NCI-H1092 (cell line): Measurements from ENCODE around the gene RASAL1.
A peak's percentile ranks its signal among the peaks of the same experiment; 100 is the strongest.

Experiments
- DNase-seq: peaks from one replicate; lab custom pipeline; 2025; lab: John Stamatoyannopoulos, UW

Gene RASAL1

DNA sequence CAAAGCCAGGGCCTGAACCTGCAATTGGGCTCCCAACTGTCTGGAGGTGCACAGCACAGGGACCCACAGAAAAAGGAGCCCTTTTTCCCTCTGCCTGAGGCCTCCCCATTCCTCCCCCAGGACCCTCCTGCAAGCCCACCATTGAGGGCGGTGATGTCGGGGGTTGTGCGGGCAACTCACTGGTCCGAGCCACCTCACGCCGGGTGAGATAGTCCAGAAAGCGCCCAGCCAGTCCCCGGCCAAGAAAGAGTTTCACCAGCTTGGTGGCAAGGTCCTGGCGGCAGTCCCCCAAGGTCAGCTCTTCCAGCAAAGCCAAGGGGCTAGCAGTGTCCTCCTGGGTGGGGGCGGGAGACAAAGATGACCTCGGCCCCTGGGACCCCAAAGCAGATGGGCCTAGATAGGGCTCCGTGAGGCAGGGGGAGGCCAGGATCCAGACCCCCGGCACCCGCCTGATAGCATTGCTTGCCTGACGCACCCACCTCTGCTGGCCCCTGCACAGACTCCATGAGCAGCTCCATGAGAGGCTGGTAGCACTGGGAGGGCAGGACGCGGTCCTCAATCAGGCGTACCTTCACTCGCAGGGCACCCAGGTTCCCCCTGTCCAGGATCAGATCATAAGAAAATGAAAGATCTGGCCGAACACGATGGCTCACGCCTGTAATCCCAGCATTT, 20.0 kb downstream of the RASAL1 start:
- DNase-seq: no peak

DNA sequence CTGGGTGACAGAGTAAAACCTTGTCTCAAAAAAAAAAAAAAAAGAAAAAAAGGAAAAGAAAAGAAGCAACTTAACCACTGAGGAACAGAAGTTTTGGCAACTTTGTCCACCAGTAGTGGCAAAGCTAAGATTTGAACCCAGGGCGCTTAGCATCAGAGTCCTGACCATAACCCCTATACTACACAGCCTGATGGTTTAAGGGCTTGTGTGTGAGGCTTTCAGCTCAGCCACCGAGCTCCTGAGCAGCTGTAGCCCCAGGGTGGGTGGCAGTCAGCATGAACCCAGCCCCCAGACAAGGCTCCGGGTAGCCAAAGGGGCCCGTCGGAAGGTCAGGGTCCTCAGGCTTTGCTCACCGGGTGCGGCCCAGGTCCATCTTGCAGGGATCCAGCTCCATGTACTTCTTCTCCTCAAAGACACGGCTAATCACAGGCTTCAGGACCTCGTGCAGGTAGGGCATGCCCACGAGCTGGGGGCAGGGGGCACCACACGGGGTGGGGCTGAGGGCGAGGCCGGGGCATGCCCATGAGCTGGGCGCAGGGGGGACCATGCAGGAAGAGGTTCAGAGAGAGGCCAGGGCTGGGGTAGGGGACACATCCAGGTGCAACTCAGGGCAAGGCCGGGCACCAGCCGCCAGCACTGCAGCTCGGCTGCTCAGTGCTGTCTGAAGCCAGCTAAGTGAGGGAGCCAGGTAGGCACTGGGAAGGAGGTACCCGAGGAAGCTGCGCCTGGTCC, 20.9 kb downstream of the RASAL1 start:
- DNase-seq: no peak

DNA sequence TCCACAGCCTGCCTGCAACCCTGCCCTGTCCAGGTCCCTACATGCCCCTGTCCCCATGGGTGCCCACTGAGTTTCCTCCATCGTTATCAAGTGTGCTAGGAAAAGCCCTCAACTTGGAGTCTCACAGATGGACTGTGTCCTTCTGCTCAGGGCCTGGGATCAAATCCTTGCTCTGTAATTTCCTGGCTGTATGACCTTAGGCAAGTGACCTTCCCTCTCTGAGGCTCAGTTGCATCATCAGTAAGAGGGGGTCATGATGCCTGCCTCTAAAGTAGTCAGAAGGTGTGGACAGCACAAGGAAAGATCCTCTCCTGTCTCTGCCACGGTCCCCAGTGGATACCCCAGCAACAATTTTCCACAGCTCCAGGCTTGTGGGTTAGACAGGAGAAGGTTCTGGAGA, 22.2 kb downstream of the RASAL1 start:
- no peak for DNase-seq

DNA sequence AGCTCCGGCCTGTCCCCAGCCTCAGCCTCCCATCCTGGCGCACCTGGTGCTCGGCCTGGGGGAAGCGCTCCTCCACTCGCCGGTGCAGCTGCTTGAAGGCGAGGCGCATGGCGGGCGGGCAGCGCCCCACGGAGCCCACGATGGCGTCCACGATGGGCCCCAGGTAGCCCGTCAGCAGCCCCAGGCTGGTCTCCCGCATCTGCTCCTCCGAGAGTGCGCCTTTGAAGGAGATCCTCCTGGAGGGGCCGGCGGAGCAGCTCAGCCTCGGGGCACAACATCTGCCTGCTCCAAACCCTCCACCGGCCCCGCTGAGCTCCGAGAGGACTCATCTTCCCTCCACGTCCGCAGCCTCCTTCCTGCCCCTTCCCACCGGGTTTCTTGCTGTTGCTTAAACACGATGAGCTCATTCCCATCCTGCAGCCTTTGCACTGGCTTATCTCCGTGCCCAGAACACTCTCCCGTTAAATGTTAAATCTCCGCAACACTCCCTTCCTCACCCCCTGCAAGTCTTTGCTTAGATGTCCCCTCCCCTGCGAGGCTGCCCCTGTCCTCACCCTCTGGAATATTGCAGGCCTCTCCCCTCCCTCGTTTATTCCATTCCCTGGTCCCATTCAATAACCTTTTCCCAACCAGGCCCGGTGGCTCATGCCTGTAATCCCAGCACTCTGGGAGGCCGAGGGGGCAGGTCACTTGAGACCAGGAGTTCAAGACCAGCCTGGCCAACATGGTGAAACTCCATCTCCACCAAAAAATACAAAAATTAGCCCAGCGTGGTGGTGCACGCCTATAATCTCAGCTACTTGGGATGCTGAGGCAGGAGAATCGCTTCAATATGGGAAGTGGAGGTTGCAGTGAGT, 23.3 kb downstream of the RASAL1 start:
- DNase-seq: no peak

DNA sequence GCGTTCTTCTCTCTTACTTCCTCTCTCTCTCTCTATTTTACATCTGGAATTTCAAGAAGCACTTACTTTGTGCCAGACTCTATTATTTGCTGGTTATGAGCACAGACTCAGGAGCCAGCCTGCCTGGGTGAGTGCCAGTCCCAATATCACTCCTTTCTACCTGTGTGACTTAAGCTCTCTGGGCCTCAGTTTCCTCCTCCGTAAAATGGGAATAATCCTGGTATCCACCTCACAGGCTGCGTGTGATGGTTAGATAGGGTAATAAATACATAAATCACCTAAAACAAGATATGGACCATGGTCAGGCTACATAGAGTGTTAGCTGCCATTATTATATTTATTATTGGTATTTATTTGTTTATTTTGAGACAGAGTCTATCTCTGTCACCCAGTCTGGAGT, 24.3 kb downstream of the RASAL1 start:
- no peak for DNase-seq

DNA sequence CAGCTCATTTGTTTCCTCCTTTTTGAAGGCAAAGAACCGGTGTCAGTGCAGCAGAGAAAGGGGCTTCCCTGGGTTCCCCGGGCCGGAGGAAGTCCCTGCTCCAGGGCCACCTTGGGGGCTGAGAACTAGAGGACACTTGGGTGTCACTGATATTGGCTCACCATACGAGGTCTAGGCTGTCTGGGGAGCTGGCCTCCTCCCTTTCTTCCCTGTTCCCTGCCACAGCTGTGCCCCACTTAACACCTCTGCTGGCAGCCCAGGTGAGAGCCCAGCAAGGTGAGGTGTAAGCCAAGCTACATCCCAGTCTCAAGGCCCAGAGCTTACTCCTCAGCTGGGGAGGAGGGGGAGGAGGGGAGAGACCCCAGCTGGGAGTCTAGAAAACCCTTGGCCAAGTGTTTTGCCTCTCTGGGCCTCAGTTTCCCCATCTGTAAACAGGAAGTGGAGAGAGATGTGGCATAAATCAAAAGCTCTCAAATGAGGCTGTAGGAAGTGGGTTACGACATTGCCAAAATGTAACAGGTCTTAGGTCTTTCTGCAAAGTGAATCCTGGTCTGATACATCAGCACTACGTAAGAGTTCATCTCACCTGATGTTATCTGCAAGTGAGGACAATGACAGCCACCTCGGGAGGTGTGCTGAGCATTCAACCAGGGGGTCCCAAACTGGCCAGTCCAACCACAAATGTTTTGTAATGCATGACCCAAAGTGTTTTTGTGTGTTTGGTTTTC, 25.5 kb downstream of the RASAL1 start:
- no peak for DNase-seq

DNA sequence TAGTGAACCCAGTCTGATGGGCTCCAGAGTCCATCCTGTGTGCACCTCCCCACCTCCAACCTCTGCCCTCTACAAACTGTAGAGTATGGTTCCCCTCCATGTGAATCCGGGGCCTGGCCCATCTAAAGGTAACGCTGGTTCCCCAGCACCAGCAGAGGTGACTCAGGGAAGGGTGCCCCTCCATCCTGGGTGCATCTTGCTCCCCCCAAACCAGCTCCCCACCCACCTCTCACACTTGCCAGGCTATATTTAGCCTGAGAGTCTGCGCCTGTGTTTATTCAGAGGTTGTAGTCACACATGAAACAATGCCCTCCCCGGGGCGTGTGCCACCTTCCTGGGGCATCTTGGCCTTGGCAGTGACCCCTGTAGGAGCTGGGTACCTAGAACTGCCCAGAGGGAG, 26.2 kb downstream of the RASAL1 start:
- DNase-seq: no peak

DNA sequence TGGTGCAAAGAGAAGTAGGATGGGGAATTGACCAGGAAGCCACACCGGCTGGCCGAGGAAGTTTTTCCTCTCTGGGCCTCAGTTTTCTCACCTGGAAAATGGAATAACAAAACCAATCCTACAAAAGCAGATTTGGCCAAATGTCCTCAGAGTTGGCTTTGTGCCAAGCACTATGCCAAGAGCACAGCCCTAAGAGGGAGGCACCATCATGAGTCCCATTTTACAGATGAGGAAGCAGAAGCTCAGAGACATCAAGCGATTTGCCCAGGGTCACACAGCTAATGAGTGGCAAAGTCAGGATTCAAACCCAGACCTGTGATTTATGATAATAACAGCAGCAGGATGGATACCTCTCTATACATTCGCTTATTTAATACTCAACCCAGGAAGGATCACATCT, 27.3 kb downstream of the RASAL1 start:
- no peak for DNase-seq

DNA sequence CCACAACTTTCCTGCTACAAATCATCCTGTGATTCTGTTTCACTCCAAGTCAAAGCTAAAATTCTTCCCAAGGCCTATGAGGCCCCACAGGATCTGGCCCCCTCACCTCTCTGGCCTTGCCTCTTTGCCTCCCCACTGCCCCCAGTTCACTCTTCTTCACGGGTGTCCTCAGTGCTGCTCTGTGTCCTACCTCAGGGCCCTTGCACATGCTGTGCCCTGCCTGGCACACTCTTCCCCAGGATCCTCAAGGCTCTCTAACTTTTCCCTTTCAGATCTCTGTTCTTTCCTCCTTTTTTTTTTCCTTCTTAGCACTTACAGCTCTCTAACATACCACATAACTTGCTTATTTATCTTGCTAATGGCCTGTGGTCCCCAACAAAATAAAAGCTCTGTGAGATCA, 29.2 kb downstream of the RASAL1 start:
- DNase-seq: no peak

DNA sequence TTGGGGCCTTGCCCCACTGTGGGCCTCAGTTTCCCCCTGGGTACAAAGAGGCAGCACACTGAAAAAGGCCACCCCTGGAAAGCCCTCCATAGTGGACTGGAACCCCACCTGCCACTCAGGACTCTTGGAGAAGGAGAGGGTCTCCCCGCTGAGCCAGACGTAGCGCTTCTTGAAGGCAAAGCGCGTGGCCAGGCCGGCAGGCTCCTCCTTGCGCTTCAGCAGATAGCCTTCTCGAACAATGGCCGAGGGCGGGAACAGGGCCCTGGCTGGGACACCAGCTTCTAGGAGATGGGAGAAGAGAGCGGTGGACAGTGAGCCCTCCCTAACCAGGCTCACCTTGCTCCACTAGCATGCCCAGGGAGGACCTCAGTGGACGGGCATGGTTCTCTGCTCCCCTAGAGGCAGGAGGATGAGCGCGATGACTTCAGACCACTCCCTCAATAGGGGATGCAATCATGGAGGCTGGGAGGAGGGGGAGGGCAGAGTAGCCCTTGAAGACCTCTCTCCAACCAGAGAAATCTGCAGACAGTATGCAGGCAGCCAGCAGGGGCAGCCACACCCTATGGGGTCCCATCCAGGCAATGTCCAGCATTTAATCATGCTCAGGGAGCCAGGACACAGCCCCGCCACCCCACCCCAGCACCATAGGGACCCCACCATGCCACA, 29.8 kb downstream of the RASAL1 start:
- no peak for DNase-seq

DNA sequence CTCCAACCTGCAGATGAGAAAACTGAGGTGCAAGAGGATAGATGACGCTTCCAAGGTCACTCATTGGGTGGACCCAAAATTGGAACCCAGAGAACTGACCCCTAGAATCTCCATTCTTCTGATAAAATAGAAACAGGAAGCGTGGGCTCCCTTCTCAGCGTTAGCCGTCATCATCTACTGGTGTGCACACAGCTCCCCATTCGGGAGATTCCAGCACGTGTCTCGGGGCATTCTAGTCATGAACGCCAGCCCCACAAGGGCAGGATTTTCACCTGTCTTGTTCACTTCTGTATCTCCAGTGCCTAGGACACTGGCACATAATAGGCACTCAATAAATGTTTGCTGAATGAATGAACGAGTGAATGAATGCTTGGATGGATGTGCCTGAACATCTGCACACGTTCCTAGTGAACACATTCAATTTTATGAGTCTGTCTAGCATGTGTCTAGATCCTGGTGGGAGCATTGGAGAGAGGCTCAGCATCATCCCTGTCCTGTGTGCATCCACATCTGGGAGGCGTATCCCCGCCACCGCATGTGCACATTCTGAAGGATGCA, 30.5 kb downstream of the RASAL1 start:
- DNase-seq: no peak

DNA sequence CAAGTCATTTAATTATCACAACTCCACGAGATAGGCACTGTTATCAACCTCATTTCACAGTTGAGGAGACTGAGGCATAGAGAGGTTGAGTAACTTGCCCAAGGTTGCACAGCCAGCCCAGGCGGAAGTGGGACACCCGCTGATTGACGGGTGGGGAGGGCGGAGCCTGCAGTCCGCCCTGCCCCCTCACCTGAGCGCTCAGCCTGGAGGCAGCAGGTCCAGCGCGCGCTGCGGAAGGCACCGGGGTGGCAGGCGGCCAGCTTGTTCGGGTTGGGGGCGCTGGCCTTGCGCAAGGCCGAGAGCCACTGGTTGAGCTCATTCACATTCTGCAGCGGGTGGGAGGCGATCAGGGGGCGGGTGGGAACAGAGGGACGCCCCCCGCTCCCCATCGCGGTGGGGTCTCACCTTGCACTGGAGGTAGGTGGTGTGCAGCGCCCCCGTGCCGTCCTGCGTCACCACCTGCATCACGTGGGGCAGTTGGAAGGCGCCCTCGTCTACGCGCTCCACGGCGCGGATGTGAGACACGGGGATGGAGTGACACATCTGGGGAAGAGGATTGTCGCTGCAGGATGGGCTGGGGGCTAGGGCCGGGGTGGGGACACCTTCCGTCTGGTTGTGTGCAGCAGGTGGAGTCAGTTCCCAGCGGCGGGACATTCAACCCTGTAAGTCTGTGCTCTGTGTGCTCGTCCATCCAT, 31.7 kb downstream of the RASAL1 start:
- peak; percentile 46 for DNase-seq

DNA sequence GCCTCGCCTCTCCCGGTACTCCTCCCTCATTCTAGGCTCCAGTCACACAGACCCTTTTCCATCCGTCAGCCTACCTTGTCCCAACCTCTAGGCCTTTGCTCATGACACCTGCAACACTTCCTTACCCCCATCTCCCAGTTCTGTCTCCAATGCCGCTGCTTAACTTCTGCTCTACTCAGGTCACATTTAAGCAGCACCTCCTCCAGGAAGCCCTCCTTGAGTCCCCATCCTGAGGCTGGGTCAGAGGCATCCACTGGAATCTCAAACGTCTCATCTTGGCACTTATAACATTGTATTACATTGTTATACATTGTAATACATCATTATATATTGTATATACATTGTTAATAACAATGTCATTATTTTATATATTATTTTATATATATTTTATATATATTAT, 32.8 kb downstream of the RASAL1 start:
- no peak for DNase-seq

DNA sequence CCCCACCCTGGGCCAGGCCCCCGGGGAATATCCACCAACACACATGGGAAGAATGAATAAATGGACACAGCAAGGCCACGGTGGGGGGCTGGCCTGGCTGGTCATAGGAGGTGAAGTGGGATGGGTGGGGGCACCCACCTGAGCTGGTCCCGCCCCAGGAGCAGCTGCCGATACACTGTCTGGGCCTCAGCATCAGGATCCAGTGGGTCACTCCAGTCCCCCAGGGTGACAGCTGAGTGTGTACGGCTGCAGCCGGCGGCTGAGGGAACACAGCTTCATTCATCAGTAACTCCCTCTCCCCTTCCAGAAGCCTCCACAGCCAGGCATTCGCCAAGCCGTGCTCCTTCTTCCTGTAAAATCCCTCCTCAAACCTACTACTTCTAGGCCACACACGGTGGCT, 33.8 kb downstream of the RASAL1 start:
- DNase-seq: no peak

DNA sequence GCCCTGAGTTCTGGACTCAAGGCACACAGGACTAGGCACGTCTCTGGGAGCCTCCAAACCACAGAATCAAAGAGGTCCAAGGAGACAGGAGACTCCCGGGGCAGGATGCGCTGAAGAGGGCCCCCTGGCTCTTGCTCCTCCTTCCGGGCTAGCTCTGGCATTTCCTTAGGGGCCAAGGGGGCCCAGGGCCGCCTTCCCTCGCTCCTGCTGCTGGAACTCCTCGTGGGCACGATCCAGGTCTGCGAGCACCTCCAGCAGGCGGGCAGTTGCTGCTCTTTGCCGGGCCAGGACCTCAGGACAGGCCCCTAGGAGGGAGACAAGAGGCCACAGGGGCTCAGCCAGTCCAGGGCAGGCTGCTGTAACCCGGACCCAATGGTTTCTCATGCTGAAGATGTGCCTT, 35.8 kb downstream of the RASAL1 start:
- no peak for DNase-seq

DNA sequence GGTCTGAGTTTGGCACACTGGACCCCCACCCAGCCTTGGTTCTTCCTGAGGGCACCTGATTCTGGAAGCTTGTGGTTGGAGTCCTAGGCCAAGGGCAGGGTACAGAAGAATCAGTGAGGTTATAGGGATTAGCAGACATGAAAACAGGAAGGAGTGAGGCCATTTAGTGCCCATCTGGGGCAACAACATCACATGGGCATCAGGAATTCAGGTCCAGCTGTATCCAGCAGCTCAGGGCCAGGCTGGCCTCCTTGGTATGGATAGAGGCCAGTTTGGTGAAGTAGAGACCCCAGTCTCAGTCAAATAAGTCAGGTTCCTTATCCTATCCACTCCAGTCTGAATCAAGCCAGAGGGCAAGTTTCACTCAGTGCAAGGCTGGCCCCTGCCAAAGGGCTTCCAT, 36.2 kb downstream of the RASAL1 start:
- no peak for DNase-seq

DNA sequence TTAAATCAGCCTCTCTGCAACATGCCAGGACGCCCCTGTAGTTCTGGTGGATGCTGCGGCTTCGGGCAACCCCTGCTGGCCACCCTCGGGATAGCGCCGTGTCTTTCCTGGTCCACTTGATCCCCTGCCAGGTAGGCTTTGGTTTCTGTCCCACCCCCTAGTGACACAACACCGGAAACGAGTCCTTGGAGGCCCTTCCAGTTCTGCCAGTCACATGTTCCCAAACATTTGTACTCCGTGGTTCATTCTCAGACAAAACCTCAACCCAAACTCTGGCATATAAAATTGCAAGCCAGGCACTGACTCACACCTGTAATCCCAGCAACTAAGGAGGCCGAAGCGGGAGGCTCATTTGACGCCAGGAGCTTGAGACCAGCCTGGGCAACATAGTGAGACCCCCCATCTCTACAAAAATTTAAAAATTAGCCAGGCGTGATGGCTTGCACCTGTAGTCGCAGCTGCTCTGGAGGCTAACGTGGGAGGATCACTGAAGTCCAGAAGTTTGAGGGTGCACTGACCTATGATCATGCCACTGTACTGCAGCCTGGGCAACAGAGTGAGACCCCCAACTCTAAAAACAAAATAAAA, 37.0 kb downstream of the RASAL1 start:
- peak; percentile 69 for DNase-seq

DNA sequence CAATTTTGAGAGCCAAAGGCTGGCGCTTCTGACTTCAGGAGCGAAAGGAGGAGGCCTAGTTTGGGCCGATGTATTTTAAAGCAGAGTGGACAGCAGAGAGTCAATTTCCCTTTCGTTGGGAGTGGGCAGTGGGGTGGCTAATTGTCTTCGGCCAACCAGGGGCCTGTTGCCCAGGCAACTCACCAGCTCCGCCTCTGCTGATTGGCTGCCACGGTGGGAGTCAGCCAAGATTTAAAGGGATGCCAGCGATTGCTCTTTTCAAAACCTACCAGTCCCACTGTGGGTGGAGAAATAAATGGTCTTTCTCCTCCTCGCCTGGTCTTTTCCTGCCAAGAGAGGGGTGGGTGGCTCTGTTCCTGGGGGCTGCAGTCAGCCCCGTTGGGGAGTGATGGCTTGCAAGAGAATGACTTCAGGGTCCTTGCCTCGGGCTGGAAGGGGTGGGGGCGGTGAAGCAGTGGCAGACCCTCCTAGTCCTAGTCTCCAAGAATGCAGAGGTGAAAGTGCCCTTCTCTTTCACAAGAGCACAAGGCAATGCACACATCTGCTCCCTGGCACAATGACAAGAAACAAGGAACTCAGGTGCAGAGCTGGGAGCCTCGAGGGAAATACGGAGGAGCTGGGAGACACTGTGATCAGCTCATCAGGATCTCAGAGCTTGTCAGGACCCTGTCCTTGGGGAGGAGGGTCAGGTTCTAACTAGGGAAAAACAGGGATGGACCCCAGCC, 37.7 kb downstream of the RASAL1 start:
- DNase-seq: peak; percentile 69

DNA sequence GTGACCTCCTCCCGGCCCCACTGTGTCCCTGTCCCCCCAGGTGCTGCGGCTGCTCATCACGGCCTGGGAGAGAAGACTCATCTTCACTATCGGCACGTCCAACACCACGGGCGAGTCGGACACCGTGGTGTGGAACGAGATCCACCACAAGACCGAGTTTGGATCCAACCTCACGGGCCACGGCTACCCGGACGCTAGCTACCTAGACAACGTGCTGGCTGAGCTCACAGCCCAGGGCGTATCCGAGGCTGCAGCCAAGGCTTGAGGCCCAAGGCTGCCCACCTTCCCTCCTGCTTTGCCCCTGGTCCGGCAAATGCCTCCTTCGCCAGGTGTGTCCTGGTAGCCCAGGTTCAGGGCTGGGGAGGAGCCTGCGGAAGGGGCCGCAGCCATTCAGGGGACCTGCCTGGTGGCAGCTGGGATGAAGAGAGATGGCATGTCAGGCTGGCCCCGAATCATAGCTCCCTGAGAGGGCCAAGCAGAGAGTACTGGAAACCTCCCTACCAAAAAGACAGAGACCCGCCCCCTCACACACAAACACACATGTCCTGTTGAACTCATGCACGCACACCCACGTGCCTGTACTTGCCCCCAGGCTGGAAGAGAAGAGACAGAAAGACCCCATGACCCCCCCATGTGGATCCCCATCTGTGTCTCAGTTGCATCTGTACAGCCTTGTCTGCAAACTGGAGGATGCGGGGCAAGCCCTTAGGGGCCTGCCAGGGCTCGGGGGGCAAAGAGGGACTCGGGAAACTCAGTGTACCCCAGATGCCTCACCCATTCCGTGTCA, 38.7 kb downstream of the RASAL1 start:
- no peak for DNase-seq
